Activated CD8-positive, alpha-beta memory T cell treated with anti-CD3 and anti-CD28 coated beads, Interleukin-2, amount 10 ng/mL, durations not matched to agents 7 days and 5 days (primary cell): ENCODE data around the gene VPS26C. TPM values are rescaled to one million over a fixed set of nuclear protein-coding genes. Genes with fewer than 3 reads are reported as not detected.
A peak's percentile ranks its signal among the peaks of the same experiment; 100 is the strongest.

ENCODE experiments used
- ATAC-seq: fragments of 150-1000 bp; cut with Tn5 transposase; one replicate; pipeline ENCODE4 v1.10.0; 2021; ENCODE audit warnings: moderate library complexity
- CTCF ChIA-PET: fragments of 350-600 bp; sonication (Branson Sonifier 250); formaldehyde crosslinking; loops from one replicate; lab custom pipeline; 2021; ENCODE audit warnings: antibody characterized with exemption; lab: Charles Lee
- DNase-seq: peaks from one replicate; pipeline ENCODE4 v3.0.0-alpha.2; 2020
- H3K27ac Mint-ChIP-seq: one replicate; pipeline ENCODE4 v1.8.0; 2021; ENCODE audit warnings: mild to moderate bottlenecking, mixed read lengths
- H3K27me3 Mint-ChIP-seq: one replicate; pipeline ENCODE4 v1.8.0; 2021; ENCODE audit warnings: mixed read lengths
- H3K36me3 Mint-ChIP-seq: one replicate; pipeline ENCODE4 v1.8.0; 2021; ENCODE audit warnings: mild to moderate bottlenecking, mixed read lengths
- H3K4me1 Mint-ChIP-seq: one replicate; pipeline ENCODE4 v1.8.0; 2021; ENCODE audit warnings: mixed read lengths
- H3K4me3 Mint-ChIP-seq: one replicate; pipeline ENCODE4 v1.8.0; 2021; ENCODE audit warnings: mild to moderate bottlenecking, moderate library complexity, mixed read lengths
- H3K9me3 Mint-ChIP-seq: one replicate; pipeline ENCODE4 v1.8.0; 2022; ENCODE audit warnings: low read depth, mixed read lengths
- total RNA-seq, 2 experiments: library from RNA; stranded (reverse); gene quantifications; one replicate each; pipeline ENCODE4 v1.2.3, GENCODE V29; 2021

Gene VPS26C
- total RNA-seq, 2 experiments from 2014 or later = 83.1 to 94.3 TPM

- H3K27me3 Mint-ChIP-seq = no peaks in the 10 kb centered on the region
- no peak for ATAC-seq
- no peak overlapping the region for H3K4me3 Mint-ChIP-seq
- CTCF ChIA-PET = no interaction called here
- H3K27ac Mint-ChIP-seq = no peak overlapping the region
- peaks cover 7% of the 10 kb centered on the region for H3K36me3 Mint-ChIP-seq
- DNase-seq = no peak
- no peaks in the 10 kb centered on the region for H3K9me3 Mint-ChIP-seq
- H3K4me1 Mint-ChIP-seq = peaks cover 6% of the 10 kb centered on the region
Observed at GRCh38 chr21:37202221-37203110, 64.7 kb downstream of the VPS26C start.

DNA sequence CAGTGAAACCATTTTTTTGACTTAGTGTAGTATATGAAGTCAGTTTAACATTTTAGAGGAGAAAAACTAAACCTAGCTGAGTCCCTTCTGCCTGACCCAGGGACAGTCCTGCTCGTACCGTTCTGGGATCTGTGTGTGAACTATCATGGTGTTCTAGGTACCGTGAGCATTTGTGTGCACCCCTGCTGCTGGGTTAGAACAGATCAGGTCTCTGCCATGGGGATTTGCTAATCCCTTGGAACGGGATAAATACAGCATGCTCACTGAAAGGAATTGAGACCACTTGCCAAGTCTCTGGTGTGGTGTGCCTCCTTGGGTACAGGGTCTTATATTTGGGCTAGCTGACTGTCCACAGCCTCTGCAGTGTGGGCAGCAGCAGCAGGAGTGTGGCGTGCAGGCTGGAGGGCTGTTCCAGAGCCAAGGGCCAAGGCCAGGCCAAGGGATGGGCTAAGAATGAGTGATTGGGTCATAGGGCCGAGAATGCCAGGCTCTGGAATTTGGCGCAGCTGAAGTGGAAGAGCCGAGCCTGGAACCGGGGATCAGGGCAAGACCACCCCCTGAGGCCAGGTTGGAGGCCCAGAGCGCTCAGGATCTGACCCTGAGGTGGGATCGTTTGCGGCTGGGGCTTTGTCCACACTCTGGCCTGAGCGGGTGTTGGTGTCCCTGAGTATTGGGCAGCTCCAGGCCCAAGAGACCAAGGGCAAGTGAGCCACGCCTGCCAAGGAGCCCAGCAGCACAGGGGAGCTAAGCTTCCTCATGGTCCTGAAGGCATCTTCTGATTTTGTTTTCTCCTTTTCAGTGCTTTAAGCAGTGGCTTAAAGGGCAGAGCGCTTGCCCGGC is 66.3 kb downstream of the VPS26C start:
- no peaks in the 10 kb centered on the region for H3K4me1 Mint-ChIP-seq
- DNase-seq (no peak), ATAC-seq (no peak)
- H3K36me3 Mint-ChIP-seq = peaks cover 9% of the 10 kb centered on the region
- H3K4me3 Mint-ChIP-seq = no peak overlapping the region
- H3K9me3 Mint-ChIP-seq = no peaks in the 10 kb centered on the region
- CTCF ChIA-PET = no interaction called here
- H3K27me3 Mint-ChIP-seq = no peaks in the 10 kb centered on the region
- no peak overlapping the region for H3K27ac Mint-ChIP-seq

GRCh38 chr21:37199057-37199924 is 67.8 kb downstream of the VPS26C start:
- Mint-ChIP-seq H3K4me3 (no peak overlapping the region), H3K4me1 (no peaks in the 10 kb centered on the region), H3K9me3 (no peaks in the 10 kb centered on the region), H3K27ac (no peak overlapping the region), H3K27me3 (no peaks in the 10 kb centered on the region), H3K36me3 (peaks cover 14% of the 10 kb centered on the region)
- ATAC-seq (no peak), DNase-seq (no peak)
- CTCF ChIA-PET = no interaction called here

GRCh38 chr21:37197746-37198145 is 69.4 kb downstream of the VPS26C start:
- Mint-ChIP-seq H3K27me3 (no peaks in the 10 kb centered on the region), H3K36me3 (peaks cover 14% of the 10 kb centered on the region), H3K9me3 (no peaks in the 10 kb centered on the region), H3K4me3 (no peak overlapping the region), H3K4me1 (no peaks in the 10 kb centered on the region), H3K27ac (no peak overlapping the region)
- ATAC-seq (no peak), DNase-seq (no peak)
- CTCF ChIA-PET = no interaction called here

DNA sequence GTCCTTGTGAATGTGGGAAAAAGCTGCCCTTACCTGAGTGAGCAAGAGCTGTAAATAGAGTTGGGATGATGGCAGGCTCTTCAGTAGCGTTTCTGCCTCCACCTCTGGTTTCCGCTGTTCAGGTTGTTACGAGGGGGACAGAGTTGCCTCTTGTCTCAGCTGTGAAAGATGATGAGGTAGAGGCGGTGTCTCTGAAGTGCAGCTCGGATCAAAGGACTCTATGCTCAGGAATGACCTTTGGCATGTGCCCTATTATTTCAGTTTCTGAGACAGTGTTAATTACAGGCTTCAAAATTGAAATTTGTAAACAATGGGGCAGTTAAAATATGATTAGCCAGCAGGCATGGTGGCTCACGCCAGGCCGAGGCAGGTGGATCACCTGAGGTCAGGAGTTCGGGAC is 70.3 kb downstream of the VPS26C start:
- H3K27me3 Mint-ChIP-seq = no peaks in the 10 kb centered on the region

GRCh38 chr21:37195610-37196009 is 71.5 kb downstream of the VPS26C start:
- Mint-ChIP-seq H3K4me3 (no peak overlapping the region), H3K36me3 (peaks cover 19% of the 10 kb centered on the region), H3K9me3 (no peaks in the 10 kb centered on the region), H3K27me3 (no peaks in the 10 kb centered on the region), H3K27ac (no peak overlapping the region), H3K4me1 (peaks cover 6% of the 10 kb centered on the region)
- DNase-seq (no peak), ATAC-seq (no peak)
- CTCF ChIA-PET = no interaction called here

More for the DNA sequence above, 70.3 kb downstream of the VPS26C start:
- H3K4me1 Mint-ChIP-seq = peaks cover 4% of the 10 kb centered on the region
- DNase-seq = no peak
- no peak for ATAC-seq
- CTCF ChIA-PET = no interaction called here
- H3K9me3 Mint-ChIP-seq = no peaks in the 10 kb centered on the region
- no peak overlapping the region for H3K27ac Mint-ChIP-seq
- H3K4me3 Mint-ChIP-seq = no peak overlapping the region
- peaks cover 17% of the 10 kb centered on the region for H3K36me3 Mint-ChIP-seq

DNA sequence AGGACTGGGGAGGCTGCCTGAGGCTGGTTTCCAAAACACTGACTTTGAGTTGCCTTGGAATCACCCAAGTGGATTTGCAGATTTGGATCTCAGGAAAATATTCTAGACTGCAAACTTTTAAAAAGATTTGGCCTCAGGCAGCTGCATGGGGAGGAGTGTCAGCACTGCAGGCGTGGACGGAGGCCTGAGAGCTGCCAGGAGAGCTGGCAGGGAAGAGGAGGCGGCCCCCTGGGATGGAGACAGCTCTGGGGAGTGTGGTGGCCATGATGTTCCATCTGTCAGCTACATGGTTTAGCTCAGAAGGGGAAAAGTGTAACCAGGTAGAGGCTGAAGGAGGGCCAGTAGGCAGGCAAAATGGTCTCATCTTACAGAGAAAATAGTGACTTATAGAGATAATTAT is 72.1 kb downstream of the VPS26C start:
- H3K27ac Mint-ChIP-seq = no peak overlapping the region
- peaks cover 21% of the 10 kb centered on the region for H3K36me3 Mint-ChIP-seq
- ATAC-seq = no peak
- no peaks in the 10 kb centered on the region for H3K27me3 Mint-ChIP-seq
- peaks cover 6% of the 10 kb centered on the region for H3K4me1 Mint-ChIP-seq
- DNase-seq = no peak
- CTCF ChIA-PET = no interaction called here
- H3K9me3 Mint-ChIP-seq = no peaks in the 10 kb centered on the region
- H3K4me3 Mint-ChIP-seq = no peak overlapping the region

GRCh38 chr21:37193676-37194075 is 73.5 kb downstream of the VPS26C start:
- H3K4me1 Mint-ChIP-seq = peaks cover 6% of the 10 kb centered on the region
- H3K9me3 Mint-ChIP-seq = no peaks in the 10 kb centered on the region
- H3K4me3 Mint-ChIP-seq = no peak overlapping the region
- ATAC-seq (no peak), DNase-seq (no peak)
- H3K27ac Mint-ChIP-seq = no peak overlapping the region
- CTCF ChIA-PET = no interaction called here
- peaks cover 27% of the 10 kb centered on the region for H3K36me3 Mint-ChIP-seq
- H3K27me3 Mint-ChIP-seq = no peaks in the 10 kb centered on the region

DNA sequence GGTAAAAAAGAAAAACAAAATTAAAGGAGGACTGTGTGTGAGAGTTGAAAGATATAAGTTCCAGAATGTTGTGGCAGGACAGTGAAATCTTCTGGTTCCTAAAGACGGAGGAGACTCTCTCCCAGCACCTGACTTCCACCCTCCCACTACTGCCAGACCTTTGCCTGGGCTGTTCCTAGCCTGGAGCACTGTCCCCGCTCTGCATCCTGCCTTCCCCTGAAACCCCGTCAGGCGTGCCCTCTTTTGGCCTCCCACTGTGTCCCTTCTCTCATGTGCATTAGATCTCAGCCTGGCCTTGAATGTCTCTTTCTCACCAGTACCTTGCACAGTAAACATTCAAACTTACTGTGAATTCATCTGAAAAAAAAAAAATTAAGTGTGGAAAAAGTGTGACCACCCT is 74.1 kb downstream of the VPS26C start:
- Mint-ChIP-seq H3K9me3 (no peaks in the 10 kb centered on the region), H3K36me3 (peaks cover 31% of the 10 kb centered on the region), H3K27me3 (no peaks in the 10 kb centered on the region), H3K4me3 (no peak overlapping the region), H3K4me1 (peaks cover 8% of the 10 kb centered on the region), H3K27ac (no peak overlapping the region)
- ATAC-seq = no peak
- DNase-seq = no peak
- CTCF ChIA-PET = no interaction called here

DNA sequence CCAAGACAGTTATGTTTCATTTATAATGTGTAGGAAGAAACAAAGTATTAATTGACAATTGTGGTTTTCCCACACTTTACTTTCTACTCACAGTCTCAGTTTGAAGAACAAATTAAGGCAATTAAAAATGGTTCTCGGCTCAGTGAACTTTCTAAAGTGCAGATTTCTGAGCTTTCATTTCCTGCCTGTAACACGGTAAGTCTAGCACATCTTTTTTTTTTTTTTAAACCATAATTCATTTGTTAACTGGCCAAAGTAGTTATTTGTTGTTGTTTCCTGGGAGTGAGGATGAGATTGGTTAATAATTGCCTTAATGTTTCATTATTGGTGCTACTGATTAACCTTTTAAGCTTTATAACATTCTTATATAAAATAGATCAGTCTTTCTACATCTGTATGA is 75.1 kb downstream of the VPS26C start:
- Mint-ChIP-seq H3K4me3 (no peak overlapping the region), H3K27ac (peak overlapping the region; percentile 39), H3K9me3 (no peaks in the 10 kb centered on the region), H3K4me1 (peaks cover 14% of the 10 kb centered on the region), H3K36me3 (peaks cover 34% of the 10 kb centered on the region), H3K27me3 (no peaks in the 10 kb centered on the region)
- ATAC-seq (no peak), DNase-seq (no peak)
- CTCF ChIA-PET = no interaction called here

GRCh38 chr21:37188825-37189224 is 78.3 kb downstream of the VPS26C start:
- peaks cover 40% of the 10 kb centered on the region for H3K36me3 Mint-ChIP-seq
- DNase-seq = no peak
- H3K4me1 Mint-ChIP-seq = peaks cover 29% of the 10 kb centered on the region
- H3K27me3 Mint-ChIP-seq = no peaks in the 10 kb centered on the region
- H3K4me3 Mint-ChIP-seq = no peak overlapping the region
- no peak for ATAC-seq
- H3K9me3 Mint-ChIP-seq = no peaks in the 10 kb centered on the region
- no peak overlapping the region for H3K27ac Mint-ChIP-seq
- CTCF ChIA-PET = interaction anchor here (1.1 kb wide), 1 partner anchor 17 kb away, joined by 3 read pairs; no protein-coding TSS in a partner anchor

- DNase-seq (no peak), ATAC-seq (peak; percentile 75)
- Mint-ChIP-seq H3K27me3 (no peaks in the 10 kb centered on the region), H3K4me1 (peaks cover 30% of the 10 kb centered on the region), H3K27ac (peak overlapping the region; percentile 77), H3K4me3 (no peak overlapping the region), H3K36me3 (peaks cover 46% of the 10 kb centered on the region), H3K9me3 (no peaks in the 10 kb centered on the region)
- CTCF ChIA-PET = interaction anchor here (1.7 kb wide), 1 partner anchor 13 kb away, joined by 4 read pairs; no protein-coding TSS in a partner anchor
Observed at GRCh38 chr21:37186983-37187382, 80.2 kb downstream of the VPS26C start.
